Panc1 (cell line): ENCODE data around the gene GUCY1A2.

Experiments used
- POLR2AphosphoS5 ChIP-seq: IDR thresholded peaks from 2 replicates; pipeline ENCODE4 v1.6.1; 2012; ENCODE audit warnings: mild to moderate bottlenecking, low read depth, low read length, moderate library complexity
- TF ChIP-seq, protein P1 (sequence below): fragments of 450-650 bp; IDR thresholded peaks from 2 replicates; pipeline ENCODE4 v1.5.1; 2017; ENCODE audit warnings: mild to moderate bottlenecking

GRCh38 chr11:106728379-106728778 lies 289.9 kb downstream of the GUCY1A2 start:
- TF ChIP-seq, protein P1, sequence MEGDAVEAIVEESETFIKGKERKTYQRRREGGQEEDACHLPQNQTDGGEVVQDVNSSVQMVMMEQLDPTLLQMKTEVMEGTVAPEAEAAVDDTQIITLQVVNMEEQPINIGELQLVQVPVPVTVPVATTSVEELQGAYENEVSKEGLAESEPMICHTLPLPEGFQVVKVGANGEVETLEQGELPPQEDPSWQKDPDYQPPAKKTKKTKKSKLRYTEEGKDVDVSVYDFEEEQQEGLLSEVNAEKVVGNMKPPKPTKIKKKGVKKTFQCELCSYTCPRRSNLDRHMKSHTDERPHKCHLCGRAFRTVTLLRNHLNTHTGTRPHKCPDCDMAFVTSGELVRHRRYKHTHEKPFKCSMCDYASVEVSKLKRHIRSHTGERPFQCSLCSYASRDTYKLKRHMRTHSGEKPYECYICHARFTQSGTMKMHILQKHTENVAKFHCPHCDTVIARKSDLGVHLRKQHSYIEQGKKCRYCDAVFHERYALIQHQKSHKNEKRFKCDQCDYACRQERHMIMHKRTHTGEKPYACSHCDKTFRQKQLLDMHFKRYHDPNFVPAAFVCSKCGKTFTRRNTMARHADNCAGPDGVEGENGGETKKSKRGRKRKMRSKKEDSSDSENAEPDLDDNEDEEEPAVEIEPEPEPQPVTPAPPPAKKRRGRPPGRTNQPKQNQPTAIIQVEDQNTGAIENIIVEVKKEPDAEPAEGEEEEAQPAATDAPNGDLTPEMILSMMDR = no peak
- TF ChIP-seq POLR2AphosphoS5 = no peak
